Measurements from ENCODE around the gene CACNA2D3.

DNA sequence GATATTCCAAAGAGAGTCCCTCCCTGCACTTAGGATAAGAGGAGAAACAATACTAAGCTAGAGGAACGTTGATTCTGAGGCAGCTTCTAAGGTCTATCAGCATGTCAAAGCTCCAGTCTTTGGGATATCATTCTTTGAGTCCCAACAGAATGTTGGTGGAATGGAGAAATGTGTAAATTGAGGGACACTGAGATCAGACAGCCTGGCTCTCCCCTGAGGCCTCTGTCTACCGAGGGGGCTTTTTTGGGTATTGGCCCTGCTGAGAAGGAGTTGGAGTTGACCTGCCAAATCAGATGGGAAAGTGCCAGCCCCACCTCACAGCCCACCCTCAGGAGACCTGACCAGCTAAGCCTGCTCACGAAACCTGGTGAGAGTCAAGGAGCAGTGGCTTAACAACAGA lies 833.1 kb downstream of the CACNA2D3 start:
- TF ChIP-seq, protein P1, sequence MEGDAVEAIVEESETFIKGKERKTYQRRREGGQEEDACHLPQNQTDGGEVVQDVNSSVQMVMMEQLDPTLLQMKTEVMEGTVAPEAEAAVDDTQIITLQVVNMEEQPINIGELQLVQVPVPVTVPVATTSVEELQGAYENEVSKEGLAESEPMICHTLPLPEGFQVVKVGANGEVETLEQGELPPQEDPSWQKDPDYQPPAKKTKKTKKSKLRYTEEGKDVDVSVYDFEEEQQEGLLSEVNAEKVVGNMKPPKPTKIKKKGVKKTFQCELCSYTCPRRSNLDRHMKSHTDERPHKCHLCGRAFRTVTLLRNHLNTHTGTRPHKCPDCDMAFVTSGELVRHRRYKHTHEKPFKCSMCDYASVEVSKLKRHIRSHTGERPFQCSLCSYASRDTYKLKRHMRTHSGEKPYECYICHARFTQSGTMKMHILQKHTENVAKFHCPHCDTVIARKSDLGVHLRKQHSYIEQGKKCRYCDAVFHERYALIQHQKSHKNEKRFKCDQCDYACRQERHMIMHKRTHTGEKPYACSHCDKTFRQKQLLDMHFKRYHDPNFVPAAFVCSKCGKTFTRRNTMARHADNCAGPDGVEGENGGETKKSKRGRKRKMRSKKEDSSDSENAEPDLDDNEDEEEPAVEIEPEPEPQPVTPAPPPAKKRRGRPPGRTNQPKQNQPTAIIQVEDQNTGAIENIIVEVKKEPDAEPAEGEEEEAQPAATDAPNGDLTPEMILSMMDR (conservative IDR thresholded peaks at IDR 0.05) = no peak
- no peak for TF ChIP-seq EZH2 (IDR thresholded peaks at IDR 0.05; ENCODE audit: low read depth)

All from PC-9 (cell line).